DOHH2 (cell line): ENCODE results near the gene ATF6B.

ENCODE experiments used
- H3F3A ChIP-seq: fragments of 200-600 bp; sonication (generic), shearing (Covaris generic); 2 replicates; pipeline ENCODE4 v1.6.0; 2016; ENCODE audit warnings: antibody characterized with exemption, mild to moderate bottlenecking; ENCODE audit not compliant: control insufficient read depth, insufficient read depth
- H3K27ac ChIP-seq: fragments of 200-600 bp; sonication (generic); 2 replicates; pipeline ENCODE4 v1.5.1; 2014; ENCODE audit warnings: low read depth, mild to moderate bottlenecking, low read length, moderate library complexity
- H3K27me3 ChIP-seq: fragments of 200-600 bp; sonication (generic); 2 replicates; pipeline ENCODE4 v1.6.1; 2014; ENCODE audit warnings: mild to moderate bottlenecking, low read length, mixed read lengths; ENCODE audit not compliant: control insufficient read depth
- H3K36me3 ChIP-seq: fragments of 200-600 bp; sonication (generic); 2 replicates; pipeline ENCODE4 v1.6.1; 2014; ENCODE audit warnings: mild to moderate bottlenecking, low read length, moderate library complexity, mixed read lengths; ENCODE audit not compliant: control insufficient read depth
- H3K4me1 ChIP-seq: fragments of 200-600 bp; sonication (generic); 2 replicates; pipeline ENCODE4 v1.6.1; 2014; ENCODE audit warnings: mild to moderate bottlenecking, low read length, mixed read lengths; ENCODE audit not compliant: control insufficient read depth
- H3K4me2 ChIP-seq: fragments of 200-600 bp; sonication (generic); 2 replicates; pipeline ENCODE4 v1.6.0; 2014; ENCODE audit warnings: mild to moderate bottlenecking, low read length, moderate library complexity
- H3K4me3 ChIP-seq: fragments of 200-600 bp; sonication (generic); 2 replicates; pipeline ENCODE4 v1.5.1; 2014; ENCODE audit warnings: mild to moderate bottlenecking, low read length, mixed read lengths
- H3K79me2 ChIP-seq: fragments of 200-600 bp; sonication (generic); 2 replicates; pipeline ENCODE4 v1.6.1; 2014; ENCODE audit warnings: mild to moderate bottlenecking, low read length, mixed read lengths; ENCODE audit not compliant: control insufficient read depth
- H3K9me2 ChIP-seq: fragments of 200-600 bp; sonication (generic); replicated peaks from 2 replicates; pipeline ENCODE4 v1.6.1; 2014; ENCODE audit warnings: mild to moderate bottlenecking, low read length, mixed read lengths; ENCODE audit not compliant: control insufficient read depth
- H3K9me3 ChIP-seq: fragments of 200-600 bp; sonication (generic); 2 replicates; pipeline ENCODE4 v1.6.1; 2014; ENCODE audit warnings: antibody characterized with exemption, low read length, mixed read lengths; ENCODE audit not compliant: control insufficient read depth, insufficient read depth
- H4K20me1 ChIP-seq: fragments of 200-600 bp; sonication (generic); 2 replicates; pipeline ENCODE4 v1.6.0; 2014; ENCODE audit warnings: low read depth, mild to moderate bottlenecking, antibody characterized with exemption, low read length, moderate library complexity; ENCODE audit not compliant: control insufficient read depth, insufficient read depth
- EZH2phosphoT487 ChIP-seq: fragments of 200-600 bp; sonication (generic); IDR thresholded peaks from 2 replicates; pipeline ENCODE4 v1.6.1; 2017; ENCODE audit warnings: borderline replicate concordance, mild to moderate bottlenecking, antibody characterized with exemption, low read length, moderate library complexity, mixed read lengths
- TF ChIP-seq, protein P1 (sequence below): fragments of 200-600 bp; sonication (generic); IDR thresholded peaks from one replicate; pipeline ENCODE4 v1.5.1; 2014; ENCODE audit warnings: antibody characterized with exemption, mild to moderate bottlenecking, low read depth, low read length; ENCODE audit not compliant: poor library complexity, severe bottlenecking

The ATF6B gene

DNA sequence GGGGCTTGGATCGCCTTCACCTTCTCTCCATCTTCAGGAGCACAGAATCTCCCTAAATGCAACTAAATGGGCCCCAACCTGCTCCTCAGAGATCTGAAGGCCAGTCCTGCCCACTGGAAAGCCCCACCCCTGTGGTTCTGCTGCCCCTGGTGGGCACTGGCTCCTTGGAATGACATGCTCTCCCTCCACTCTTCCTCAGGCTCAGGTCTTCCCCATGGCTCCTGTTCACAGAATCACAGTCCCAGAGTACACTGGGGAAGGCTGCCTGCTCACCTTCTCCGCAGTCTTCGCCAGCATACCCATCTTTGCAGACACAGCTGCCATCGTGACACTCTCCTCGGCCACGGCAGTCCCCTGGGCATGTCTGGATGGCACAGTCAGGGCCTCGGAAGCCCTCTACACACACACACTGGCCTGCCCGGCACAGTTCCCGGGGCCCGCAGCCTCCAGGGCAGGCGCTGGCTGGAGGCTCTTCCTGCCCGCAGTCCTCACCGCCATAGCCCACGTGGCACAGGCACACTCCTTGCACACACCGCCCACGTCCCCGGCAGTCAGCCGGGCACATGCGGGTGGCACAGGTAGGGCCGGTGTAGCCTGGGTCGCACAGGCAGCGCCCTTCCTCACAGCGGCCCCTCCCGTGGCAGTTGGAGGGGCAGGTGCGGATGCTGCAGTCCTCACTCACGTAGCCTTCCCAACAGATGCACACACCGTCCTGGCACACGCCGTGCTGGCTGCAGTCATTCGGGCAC lies 32.5 kb downstream of the ATF6B start:
- TF ChIP-seq, protein P1, sequence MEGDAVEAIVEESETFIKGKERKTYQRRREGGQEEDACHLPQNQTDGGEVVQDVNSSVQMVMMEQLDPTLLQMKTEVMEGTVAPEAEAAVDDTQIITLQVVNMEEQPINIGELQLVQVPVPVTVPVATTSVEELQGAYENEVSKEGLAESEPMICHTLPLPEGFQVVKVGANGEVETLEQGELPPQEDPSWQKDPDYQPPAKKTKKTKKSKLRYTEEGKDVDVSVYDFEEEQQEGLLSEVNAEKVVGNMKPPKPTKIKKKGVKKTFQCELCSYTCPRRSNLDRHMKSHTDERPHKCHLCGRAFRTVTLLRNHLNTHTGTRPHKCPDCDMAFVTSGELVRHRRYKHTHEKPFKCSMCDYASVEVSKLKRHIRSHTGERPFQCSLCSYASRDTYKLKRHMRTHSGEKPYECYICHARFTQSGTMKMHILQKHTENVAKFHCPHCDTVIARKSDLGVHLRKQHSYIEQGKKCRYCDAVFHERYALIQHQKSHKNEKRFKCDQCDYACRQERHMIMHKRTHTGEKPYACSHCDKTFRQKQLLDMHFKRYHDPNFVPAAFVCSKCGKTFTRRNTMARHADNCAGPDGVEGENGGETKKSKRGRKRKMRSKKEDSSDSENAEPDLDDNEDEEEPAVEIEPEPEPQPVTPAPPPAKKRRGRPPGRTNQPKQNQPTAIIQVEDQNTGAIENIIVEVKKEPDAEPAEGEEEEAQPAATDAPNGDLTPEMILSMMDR = no peak
- TF ChIP-seq EZH2phosphoT487 = no peak
- no peak overlapping the region for H3K4me2 ChIP-seq
- H3K9me2 ChIP-seq = no peaks in the 10 kb centered on the region

DNA sequence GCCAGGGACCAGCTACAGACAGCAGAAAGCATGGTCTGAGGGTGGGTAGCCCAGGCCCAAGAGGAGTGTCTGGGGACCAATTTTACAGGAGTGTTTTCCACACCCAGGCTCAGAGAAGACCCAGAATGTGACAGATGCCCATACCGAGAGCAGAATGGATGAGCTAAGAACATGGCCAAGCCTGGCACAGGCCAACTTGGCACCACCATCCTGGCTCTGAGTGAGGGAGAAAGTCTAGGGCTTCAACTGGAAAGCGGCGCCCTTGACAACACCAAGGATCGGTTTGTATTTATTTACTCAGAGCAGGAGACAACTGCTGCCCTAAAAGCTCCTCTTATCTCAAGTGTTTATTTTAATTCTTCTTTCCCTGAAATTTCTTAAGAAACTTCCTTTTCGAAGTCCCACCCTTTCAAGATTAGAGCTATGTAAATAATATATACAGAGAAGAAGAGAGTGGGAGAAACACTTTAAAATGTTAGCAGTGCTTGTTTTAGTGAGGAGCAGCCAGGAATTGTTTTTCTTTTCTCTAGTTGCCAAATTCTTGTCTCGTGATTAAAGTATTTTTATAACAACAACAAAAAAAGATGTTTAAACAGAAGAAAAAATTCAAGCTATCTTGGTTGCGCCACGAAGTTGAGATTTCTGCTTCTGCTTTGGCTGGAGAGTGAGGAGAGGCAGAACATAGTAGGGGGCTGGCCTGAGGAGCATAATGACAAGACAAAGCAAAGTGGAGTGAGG lies 35.1 kb downstream of the ATF6B start:
- no peaks in the 10 kb centered on the region for H3K36me3 ChIP-seq
- no peaks in the 10 kb centered on the region for H3K4me1 ChIP-seq
- no peaks in the 10 kb centered on the region for H3K9me2 ChIP-seq
- H4K20me1 ChIP-seq = no peaks in the 10 kb centered on the region
- no peak overlapping the region for H3K4me3 ChIP-seq
- H3K4me2 ChIP-seq = no peak overlapping the region
- TF ChIP-seq, protein P1 = no peak
- H3K27me3 ChIP-seq = no peaks in the 10 kb centered on the region
- no peaks in the 10 kb centered on the region for H3F3A ChIP-seq
- H3K79me2 ChIP-seq = no peaks in the 10 kb centered on the region
- H3K9me3 ChIP-seq = no peaks in the 10 kb centered on the region
- no peak overlapping the region for H3K27ac ChIP-seq

More for the DNA sequence above, 32.5 kb downstream of the ATF6B start:
- no peaks in the 10 kb centered on the region for H3K36me3 ChIP-seq
- H3K4me3 ChIP-seq = no peak overlapping the region
- no peaks in the 10 kb centered on the region for H3K9me3 ChIP-seq
- no peaks in the 10 kb centered on the region for H3F3A ChIP-seq
- H4K20me1 ChIP-seq = no peaks in the 10 kb centered on the region
- H3K27me3 ChIP-seq = no peaks in the 10 kb centered on the region
- H3K27ac ChIP-seq = no peak overlapping the region
- no peaks in the 10 kb centered on the region for H3K4me1 ChIP-seq
- H3K79me2 ChIP-seq = no peaks in the 10 kb centered on the region

DNA sequence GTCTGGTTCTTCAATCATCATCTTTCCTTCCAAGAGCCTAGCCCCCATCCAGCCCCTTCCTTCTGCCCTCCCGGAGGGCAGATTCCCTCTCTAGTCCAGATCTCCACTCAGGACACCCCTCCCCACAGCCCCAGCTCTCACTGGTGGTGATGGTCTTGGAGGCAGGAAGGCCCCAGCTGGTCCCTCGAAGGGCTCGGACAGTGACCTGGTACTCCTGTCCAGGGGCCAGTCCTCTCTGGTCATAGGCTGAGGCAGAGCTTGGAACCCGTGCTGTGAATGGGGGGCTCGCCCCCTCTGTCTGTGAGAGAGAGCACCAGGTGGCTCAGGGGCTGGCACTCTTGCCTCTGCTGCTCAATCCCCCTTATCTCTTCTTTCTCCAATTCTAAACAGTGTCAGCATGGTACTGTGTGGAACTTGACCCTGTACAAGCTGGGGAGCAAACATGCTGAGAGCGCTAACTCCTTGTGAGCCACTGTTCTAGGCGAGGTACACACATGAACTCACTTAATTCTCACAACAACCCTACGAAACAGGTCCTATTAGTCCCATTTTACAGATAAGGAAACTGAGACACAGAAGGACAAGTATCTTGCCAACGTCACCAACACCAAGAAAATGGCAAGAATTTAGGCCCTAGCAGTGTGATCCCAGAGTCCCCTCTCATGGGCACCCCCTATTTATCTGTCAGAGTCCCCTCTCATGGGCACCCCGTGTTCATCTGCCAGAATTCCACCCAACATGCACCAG lies 38.8 kb downstream of the ATF6B start:
- H3K4me3 ChIP-seq = no peak overlapping the region
- H4K20me1 ChIP-seq = no peaks in the 10 kb centered on the region
- H3K4me1 ChIP-seq = no peaks in the 10 kb centered on the region
- H3K79me2 ChIP-seq = no peaks in the 10 kb centered on the region
- no peaks in the 10 kb centered on the region for H3F3A ChIP-seq
- no peaks in the 10 kb centered on the region for H3K27me3 ChIP-seq
- H3K9me2 ChIP-seq = no peaks in the 10 kb centered on the region
- H3K9me3 ChIP-seq = no peaks in the 10 kb centered on the region
- no peak overlapping the region for H3K27ac ChIP-seq
- H3K36me3 ChIP-seq = no peaks in the 10 kb centered on the region
- no peak overlapping the region for H3K4me2 ChIP-seq
- TF ChIP-seq, protein P1 = no peak
- no peak for TF ChIP-seq EZH2phosphoT487
